CD4-positive, alpha-beta T cell treated with Interleukin-15 for 4 hours (primary cell): ENCODE measurements around the gene MAP4K5.

Experiments
- DNase-seq: peaks from one replicate; pipeline ENCODE4 v3.0.0-alpha.2; 2020; ENCODE audit warnings: low spot score

MAP4K5 gene

GRCh38 chr14:50399251-50400032 lies 132.9 kb downstream of the MAP4K5 start:
- no peak for DNase-seq

DNA sequence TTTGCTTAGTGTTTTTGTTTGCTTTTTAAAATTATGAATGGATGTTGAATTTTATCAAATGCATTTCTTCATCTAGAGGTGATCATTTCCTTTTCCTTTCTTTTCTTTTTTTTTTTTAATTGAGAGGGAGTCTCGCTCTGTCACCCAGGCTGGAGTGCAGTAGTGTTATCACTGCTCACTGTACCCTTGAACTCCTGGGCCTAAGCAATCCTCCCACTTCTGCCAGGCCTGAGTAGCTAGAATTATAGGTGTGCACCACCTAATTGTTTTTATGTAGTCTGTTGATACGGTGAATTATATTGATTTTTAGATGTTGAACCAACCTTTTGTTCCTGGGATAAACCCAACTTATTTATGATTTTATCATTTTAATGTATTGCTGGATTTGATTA lies 134.2 kb downstream of the MAP4K5 start:
- no peak for DNase-seq

- no peak for DNase-seq
These were observed 134.8 kb downstream of the MAP4K5 start for GRCh38 chr14:50397390-50398188.

DNA sequence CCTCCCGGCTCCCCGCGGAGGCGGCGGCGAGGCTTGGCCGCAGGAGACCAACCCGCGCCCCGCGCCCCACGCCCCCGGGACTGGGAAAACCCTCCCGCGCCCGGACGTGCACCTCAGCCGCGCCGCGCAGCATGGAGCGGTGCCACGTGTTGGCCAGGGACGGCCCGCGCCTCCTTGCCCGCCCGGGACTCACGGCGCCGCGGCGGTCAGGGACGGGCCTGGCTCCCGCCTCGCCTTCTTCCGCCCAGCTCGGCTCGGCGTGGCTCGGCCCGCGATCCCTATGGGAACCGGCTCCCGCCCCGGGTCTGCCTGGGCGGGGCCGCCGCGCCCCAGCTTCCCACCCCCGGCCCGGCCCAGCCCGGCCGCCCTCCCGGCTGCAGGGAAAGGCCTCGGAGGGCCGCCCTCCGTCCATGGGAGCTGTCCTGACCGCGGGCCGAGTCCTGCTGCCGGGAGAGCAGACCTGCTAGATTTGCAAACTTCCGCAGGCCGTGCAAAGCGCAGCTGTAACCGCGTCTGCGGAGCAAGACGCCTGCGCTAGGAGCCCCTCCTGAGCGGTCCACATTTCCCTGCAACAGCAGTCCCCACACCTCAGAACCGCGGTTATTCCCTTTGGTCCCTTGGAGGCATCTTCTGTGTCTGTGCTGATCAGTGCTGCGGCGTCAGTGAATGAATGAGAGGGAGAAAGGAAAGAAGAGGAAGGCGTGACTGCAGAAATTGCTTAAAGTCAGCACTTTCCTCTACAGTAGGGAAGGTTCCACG lies 135.6 kb downstream of the MAP4K5 start, which contains the start of gene CDKL1:
Gene CDKL1 (minus strand): TSS at position 251 of the 759 bp plus-strand sequence. CDS start 1,013 bp downstream, outside the sequence.
- DNase-seq = no peak

DNA sequence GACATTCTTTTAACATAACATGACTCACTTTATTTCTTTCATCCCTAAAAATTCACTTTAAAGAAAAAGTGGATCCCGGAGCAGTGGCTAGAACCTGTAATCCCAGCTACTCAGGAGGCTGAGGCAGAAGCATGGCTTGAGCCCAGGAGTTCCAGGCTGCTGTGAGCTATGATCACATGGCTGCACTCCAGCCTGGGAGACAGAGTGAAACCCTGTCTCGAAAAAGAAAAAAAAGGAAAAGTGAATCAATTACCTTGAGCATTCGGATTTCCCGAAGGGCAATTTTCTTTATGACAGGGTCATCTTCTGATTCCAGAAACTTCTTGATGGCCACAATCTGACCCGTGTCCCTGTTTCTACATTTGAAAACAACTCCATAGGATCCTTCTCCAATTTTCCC lies 136.9 kb downstream of the MAP4K5 start:
- DNase-seq = no peak

GRCh38 chr14:50394713-50395112 lies 137.7 kb downstream of the MAP4K5 start:
- DNase-seq = no peak

GRCh38 chr14:50389668-50390441 lies 142.5 kb downstream of the MAP4K5 start:
- DNase-seq = no peak

GRCh38 chr14:50388256-50388931 lies 144.0 kb downstream of the MAP4K5 start:
- DNase-seq = no peak

DNA sequence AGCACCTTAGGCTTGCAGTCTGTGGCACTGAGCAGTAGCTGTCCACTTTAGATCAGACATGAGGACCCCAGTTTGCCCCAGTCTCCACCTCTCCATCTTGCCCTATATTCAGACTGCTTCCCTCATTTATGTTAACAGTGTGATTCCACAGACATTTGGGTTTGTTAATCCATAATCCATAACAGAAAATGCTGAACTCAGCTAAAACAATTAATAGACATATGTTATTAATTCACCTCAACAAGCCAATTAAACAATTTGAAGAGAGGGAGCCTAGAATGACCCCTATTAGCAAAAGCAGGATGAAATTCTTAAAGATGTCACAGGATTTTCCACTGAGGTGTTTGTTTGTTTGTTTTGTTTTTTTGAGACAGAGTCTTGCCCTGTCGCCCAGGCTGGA lies 144.8 kb downstream of the MAP4K5 start:
- DNase-seq = no peak

GRCh38 chr14:50383618-50384225 lies 148.6 kb downstream of the MAP4K5 start:
- DNase-seq = no peak

DNA sequence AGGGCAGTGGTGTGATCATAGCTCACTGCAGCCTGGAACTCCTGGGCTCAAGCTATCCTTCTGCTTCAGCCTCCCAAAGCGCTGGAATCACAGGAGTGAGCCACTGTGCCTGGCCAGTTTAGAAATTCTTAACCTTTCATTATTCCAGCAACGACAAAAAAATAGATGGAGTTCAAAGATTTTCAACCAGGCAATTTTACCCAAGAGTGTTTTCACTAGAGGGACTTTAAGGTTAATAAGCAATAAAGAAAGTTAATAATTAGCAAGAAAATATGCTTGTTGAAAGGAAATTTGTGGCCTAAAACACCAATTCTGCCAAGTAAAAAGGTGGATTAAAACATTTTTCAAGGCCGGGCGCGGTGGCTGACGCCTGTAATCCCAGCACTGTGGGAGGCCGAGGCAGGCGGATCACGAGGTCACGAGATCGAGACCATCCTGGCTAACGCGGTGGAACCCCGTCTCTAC lies 150.5 kb downstream of the MAP4K5 start:
- no peak for DNase-seq

- DNase-seq = no peak
These were observed 151.4 kb downstream of the MAP4K5 start for GRCh38 chr14:50381008-50381407.

- no peak for DNase-seq
These were observed 151.9 kb downstream of the MAP4K5 start for GRCh38 chr14:50380455-50380854.

- DNase-seq = no peak
These were observed 152.8 kb downstream of the MAP4K5 start for GRCh38 chr14:50379563-50379962.

- DNase-seq = no peak
These were observed 154.8 kb downstream of the MAP4K5 start for GRCh38 chr14:50377550-50378085.

GRCh38 chr14:50375760-50376159 lies 156.6 kb downstream of the MAP4K5 start:
- no peak for DNase-seq

GRCh38 chr14:50373959-50374358 lies 158.4 kb downstream of the MAP4K5 start:
- DNase-seq = no peak

DNA sequence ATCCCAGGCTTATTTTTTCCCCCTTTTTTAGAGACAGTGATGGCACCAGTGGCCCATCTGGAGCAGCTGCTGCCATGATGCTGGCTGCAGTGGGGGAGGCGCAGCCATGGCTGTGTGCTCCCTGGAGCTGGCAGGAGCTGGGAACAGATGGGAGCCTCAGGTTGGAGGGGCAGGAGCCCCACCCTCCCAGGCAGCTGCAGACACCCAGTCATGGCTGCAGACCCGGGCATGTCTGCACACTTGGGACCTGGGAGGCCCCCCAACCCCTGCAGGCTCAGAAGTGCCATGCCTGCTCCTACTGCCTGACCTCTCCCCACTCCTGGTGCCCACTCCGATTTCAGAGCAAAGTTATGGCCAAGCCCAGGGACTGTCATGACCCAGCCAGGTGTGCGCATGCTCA lies 160.8 kb downstream of the MAP4K5 start:
- no peak for DNase-seq
